ENCODE measurements around the gene GRIK2. TPM values are rescaled to one million over a fixed set of nuclear protein-coding genes. Genes with fewer than 3 reads are reported as not detected.
"Not testable (repeated sequence)": the region's sequence is repeated elsewhere in the genome, so short reads cannot be mapped to it uniquely, and the experiment has no call there.

The GRIK2 gene
- total RNA-seq: not detected

DNA sequence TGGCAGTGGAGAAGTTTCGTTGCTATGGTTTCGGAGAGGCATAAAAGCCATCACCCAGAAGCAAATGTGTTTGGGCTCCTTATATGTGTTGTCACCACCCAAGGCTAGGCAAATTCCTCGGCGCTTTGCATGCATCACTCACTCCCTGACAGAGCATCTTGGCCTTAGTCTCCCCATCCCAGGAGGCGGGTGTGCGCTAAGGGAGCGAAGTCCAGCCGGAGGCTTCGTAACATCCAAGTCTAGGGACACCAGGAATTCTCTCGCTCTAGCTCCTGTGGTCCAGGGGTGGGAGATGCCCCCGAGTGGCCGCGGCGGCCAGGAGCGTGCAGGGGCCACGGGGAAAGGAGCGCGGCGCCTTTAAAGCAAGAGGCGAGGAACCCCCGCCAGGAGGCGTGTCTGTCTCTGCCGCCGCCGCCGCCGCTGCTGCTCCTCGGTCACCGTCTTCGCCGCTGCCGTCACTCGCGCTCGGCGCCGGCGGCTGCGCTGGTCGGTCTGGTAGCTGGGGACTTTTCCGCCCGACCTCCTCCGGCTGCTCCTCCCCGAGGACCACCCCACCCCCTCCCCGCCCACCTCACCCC is at the start of gene GRIK2:
Gene GRIK2 (plus strand): TSS at position 458 of the 578 bp plus-strand sequence.
- ChIA-PET CTCF (no interaction called here), POLR2A (no interaction called here)

DNA sequence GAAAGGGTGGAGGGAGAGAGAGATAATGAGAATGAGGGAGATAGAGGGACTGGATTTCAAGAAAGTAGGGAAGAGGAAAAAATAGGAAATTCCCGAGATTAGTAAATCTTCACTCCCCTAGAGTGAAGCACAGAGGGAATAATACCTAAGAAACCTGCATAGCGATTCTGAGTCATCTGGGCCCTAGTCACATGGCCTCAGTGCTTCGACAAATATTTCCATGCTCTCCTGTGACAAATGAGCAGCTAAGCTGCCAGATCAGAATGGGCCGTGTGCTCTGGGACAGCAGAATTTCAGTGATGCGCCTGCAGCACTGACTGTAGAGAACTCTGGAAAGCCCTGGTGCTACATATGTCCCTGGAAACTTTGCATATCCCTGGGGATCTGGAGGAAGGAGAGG is 48.6 kb upstream of the GRIK2 start:
- POLR2A ChIA-PET: no interaction called here

DNA sequence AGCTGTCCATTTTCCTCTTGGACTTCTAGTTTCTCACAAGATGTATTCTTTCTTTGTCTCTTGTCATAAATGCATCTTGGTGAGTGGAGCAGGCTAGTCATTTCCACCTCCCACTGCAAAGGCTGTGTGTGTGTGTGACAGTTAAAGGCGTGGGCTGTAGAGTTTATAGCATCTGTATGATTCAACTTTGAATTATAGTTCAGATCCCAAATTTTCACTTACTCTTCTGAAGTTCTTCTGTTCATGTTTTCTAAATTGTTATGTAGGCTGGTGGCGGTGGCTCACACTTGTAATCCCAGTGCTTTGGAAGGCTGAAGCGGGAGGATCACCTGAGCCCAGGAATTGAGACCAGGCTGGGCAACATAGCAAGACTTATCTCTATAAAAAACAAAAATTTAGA is 44.7 kb upstream of the GRIK2 start:
- ChIA-PET CTCF (no interaction called here), POLR2A (no interaction called here)

More for the DNA sequence above, 48.6 kb upstream of the GRIK2 start:
- CTCF ChIA-PET: no interaction called here

DNA sequence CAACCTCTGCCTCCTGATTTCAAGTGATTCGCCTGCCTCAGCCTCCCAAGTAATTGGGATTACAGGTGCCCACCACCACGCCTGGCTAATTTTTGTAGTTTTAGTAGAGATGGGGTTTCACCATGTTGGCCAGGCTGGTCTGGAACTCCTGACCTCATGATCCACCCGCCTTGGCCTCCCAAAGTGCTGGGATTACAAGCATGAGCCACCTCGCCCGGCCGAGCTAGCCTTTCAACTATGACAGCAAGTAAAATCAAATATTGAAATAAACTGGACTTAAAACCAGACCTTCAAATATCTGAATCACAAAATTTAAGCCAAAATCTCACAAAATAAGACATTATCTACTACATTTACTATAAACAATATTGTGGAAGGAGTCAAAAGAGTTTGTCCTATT is 42.9 kb upstream of the GRIK2 start:
- CTCF ChIA-PET, POLR2A ChIA-PET: not testable (repeated sequence)

DNA sequence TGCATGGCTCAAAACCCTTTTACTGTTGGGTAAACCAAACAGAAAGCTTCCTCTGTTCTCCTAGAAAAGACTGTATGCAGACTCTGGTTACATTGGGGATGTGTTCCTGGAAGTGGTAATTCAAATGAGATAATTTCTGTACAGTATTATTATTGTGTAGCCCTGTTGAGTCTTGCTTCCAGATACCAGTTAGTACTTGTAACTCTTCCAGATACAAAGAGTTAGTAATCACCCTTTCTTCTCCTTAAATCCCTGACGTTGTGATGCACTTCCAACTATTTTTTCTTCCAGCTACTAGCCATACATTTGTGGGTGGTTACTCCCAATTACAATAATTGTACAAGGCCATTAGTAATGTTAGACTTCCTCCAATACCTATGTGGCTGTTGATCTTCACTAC is 42.3 kb upstream of the GRIK2 start:
- ChIA-PET POLR2A (no interaction called here), CTCF (no interaction called here)

DNA sequence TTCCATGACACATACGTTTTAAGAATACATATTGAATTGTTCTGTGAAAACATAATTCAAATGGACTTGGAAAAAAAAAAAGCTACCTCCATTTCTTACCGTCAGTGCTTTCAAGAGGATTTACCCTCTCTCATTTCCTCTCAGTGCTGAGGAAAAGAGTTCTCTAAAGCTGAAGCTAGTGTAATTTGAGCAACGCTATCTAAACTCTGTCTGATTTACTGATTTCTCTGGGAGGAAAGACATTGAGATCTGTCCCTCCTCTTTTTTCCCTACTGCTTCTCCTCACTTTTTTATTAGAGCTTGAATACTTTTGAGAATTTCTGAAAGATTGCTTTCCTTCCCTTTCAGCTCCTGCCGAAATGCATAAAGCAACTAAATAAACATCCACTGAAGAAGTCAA is 41.2 kb upstream of the GRIK2 start:
- POLR2A ChIA-PET: no interaction called here
- CTCF ChIA-PET: no interaction called here

DNA sequence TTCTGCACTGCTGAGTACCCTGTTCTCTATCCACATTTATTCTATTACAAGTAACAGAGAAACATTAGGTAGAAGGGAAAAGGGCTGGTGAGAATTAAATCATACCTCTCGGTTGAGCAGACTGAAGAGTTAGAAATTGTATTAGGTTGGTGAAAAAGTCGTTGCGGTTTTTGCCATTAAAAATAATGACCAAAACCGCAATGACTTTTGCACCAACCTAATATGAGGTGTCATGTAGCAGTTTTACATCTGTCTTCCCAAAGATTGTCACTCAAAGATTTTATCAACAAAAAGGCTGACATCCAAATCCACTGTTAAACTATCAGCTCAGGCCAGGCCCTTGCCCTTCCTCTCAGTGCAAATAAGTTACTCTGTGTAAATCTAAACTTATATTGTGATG is 28.3 kb upstream of the GRIK2 start:
- POLR2A ChIA-PET: no interaction called here
- CTCF ChIA-PET: no interaction called here

DNA sequence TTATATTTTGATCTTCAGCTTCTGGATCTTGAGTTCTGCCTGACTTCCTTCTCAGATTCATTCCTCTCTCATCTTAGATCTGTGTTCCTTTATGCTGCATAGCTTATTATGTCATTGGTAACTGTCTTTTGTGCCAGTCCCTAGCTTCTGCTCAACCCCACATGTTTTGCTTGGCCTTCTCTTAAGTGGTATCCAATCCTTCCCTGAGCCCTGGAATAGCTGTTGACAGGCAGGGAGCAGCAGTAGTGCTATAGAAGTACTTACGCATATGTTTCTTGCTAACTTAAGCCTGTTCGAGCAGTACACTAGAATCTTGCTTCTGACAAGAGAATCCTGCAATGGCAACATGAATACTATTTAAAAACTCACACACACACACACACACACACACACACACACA is 13.6 kb upstream of the GRIK2 start:
- CTCF ChIA-PET: no interaction called here
- POLR2A ChIA-PET: no interaction called here

DNA sequence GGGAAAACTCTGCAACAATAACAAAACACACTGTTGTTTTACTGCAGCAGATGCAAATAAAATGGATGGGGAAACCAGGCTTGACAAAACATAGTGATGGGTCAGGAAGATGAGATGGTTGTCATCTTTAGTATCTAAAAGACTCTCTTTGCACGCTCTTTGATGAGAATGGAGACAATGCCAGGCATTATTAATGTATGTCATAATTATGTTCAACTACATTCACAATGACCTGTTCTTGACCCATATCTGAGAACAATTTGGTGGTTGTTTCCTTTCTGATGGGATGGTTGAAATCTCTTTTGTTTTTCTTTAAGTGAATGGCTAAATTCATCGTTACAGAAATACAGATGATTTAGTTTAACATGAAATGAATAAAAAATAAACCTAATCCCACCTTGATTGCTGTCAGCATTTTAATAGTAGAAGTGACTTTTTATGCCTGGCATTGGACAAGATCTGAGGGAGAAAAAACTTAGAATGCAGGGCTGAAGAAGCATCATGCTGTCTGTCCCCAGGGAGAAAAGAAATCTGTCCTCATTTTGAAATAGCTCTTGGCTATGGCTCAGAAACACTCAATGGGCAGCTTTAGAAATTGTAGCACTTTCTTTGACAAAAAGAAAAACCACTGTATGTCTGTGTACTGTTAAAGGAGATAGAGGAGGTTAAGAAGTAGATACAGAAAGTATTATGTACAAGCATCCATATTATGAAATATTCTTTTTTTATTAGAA is 12.4 kb upstream of the GRIK2 start:
- ChIA-PET POLR2A (no interaction called here), CTCF (no interaction called here)

DNA sequence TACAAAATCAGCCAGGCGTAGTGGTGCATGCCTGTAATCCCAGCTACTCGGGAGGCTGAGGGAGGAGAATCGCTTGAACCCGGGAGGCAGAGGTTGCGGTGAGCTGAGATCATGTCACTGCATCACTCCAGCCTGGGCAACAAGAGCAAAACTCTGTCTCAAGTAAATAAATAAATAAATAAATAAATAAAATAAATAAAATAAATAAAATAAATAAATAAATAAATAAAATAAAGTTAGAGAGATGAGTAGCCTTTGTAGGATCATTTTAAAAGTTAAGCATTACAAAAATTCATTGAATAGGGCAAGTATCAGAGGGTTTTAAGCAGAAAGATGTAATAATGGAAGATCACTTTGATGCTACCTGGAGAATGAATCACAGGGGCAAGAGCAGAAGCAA is 9.8 kb upstream of the GRIK2 start:
- CTCF ChIA-PET, POLR2A ChIA-PET: not testable (repeated sequence)

DNA sequence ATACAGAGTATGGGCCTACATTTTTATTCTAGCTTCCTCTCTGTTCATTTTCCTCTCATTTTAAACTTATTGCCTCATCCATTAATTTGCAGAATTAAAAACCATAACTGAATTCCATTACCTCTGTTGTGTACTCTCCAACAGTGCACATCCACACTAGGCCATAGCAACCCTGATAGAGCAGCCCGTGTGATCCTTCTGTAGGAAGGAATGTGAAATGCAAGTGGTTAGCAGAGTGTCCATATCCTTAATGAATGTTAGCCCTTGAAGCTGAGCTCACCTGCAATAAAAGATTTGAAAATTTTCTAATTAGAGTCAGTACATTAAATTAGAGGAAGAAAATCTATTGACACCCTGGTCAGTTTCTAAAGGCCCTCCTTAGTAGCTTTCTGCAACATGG is 6.5 kb upstream of the GRIK2 start:
- CTCF ChIA-PET: no interaction called here
- POLR2A ChIA-PET: no interaction called here

DNA sequence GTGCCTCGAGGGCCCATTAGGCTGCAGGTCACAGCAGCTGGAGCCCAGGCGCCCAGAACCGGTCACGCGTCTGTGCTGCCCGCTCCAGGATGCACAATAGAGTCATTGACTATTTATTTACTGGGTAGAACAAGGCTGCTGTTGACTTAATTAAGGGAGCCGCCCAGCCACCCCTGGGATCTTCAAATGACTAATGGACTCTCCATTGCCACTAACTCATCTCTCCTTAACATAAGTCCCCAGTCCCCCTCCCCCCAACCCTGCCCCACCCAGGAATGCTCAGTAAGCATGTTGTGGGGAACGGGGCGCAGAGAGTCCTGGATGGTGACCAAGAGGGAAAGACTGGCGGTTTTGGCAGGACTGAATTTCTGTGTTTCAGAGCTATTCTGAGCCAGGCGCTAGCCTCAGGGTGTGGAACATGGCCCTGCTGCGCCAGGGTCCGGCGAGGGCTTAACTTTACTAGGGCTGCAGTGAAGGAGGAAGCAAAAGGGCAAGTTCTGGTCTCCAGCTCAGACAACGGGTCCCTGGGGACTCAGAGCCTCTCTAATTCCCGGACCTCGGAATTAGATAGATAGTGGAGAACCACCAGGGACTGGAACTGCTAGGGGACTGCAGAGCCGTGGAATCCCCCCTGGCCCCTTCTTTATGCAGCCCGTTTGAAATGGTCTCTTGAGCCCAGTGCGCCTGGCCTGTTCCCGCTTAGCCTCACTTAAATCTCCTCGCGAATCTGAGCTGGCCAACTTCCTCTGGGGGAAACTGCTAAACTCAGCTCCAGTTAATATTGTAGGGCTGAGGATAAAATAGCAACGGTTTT is 1.5 kb upstream of the GRIK2 start:
- POLR2A ChIA-PET: no interaction called here

DNA sequence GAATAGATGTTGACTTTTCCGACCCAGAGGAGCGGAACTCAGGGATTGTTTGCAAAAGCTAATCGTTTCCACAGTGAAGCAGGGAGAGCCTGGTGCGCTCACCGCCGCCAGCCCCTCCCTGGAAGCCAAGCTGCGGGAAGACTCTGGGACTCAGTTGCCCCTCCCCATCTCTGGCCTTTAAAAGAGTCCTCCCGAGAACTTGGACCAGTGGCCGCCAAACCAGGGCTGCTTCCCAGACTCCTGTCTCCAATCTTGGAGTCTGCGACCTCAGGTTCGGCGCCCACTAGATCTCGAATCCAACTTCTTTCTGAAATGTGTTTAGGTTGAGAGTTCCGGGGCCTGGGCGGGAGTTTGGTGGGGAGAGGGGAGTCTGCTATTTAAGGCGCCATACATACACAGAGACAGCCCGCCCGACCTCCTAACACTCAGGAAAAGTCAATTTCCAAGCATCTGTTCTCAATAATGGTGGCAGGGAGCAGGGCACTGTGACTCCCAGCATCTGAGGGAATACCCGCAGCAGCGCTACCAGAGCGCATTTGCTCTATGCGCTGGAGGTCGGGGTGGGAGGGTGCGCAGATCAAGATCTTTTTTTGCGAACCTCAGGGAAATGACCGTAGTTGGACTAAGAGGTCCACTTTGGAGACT is 800 bp upstream of the GRIK2 start:
- CTCF ChIA-PET: no interaction called here
- POLR2A ChIA-PET: no interaction called here

More for the DNA sequence above, 1.5 kb upstream of the GRIK2 start:
- CTCF ChIA-PET: no interaction called here

DNA sequence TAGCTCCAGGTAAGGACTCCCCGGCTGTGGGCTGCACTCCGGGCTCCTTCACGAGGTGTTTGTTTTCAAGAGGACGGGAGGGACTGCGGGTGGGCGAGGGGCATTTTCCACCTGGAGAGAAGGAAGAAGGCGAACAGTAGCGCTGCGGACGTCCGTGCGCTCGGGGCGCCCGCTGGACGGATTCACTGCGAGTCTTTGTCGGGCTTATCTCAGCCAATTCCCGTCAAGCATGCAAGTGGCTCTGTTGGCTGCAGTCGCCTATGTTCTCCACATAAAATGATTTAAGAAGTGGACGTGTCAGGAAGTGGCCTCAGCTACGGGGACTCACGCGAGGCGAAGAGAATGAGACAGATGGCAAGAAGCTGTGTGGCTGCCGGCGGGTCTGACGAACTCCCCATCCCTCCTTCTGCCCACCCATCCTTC is 332 bp downstream of the GRIK2 start:
- ChIA-PET POLR2A (no interaction called here), CTCF (no interaction called here)

DNA sequence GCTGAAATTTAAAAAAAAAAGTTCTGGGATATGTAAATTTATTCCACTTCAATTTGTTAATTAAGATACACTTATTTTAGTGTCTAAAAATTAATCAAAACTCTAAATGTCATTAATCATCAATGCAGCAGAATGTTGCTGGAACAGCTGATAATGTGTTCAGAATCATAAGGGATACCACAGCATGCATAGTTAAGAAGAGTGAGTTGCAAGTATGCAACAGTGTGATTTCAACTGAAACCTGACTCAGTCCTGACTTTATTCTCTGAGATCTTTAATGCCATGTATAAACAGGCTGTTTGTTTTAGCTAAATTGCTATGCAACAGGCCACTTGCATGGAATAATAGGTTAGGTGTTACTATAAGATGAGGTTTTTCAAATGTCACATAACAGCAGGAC is 1.4 kb downstream of the GRIK2 start:
- ChIA-PET CTCF (no interaction called here), POLR2A (no interaction called here)

DNA sequence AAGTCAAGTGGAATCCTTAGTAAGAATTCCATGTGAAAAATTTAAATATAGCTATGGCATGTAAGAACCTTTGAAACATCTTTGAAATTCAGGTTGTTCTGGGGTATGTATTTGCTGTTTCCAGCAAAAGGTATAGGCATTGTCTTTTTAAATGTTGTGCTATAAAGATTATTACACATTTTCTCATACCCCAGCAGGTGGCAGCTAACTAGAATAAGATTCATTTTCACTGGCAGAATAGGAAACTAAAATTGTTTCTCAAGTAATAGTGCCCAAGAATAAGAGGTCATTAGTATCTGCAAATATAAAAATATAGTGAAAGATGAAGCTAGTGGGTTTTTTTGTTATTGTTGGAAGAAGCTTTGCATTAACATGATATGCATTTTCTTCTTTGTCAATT is 1.8 kb downstream of the GRIK2 start:
- CTCF ChIA-PET: no interaction called here
- POLR2A ChIA-PET: no interaction called here

DNA sequence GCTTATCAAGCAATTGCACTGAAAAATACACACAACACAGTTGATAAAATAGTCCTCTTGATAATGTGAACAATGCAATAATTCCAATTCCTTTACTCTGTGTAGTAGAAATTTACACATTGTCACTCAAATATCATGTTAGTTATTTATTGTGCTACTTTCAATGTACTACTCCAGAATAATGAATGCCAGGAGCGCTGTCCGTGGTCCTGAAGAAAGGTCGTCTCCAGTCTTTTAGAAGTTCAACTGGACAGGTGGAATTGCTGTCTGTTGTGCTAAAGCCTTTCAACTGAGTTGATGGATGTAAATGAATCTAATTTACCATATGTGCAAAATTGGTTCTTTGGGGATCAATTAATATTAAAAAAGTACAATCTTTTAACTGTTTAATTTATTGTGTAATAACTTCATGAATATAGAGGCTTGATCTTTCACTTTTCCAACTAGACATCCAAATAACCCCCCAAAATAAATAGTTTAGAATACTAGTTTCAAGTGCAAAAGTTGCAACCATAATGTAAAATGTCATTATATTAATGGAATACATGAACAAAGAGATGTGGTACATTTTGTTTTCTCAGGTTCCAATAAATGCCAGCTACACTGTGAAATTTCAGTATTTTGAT is 3.2 kb downstream of the GRIK2 start:
- ChIA-PET POLR2A (no interaction called here), CTCF (no interaction called here)

DNA sequence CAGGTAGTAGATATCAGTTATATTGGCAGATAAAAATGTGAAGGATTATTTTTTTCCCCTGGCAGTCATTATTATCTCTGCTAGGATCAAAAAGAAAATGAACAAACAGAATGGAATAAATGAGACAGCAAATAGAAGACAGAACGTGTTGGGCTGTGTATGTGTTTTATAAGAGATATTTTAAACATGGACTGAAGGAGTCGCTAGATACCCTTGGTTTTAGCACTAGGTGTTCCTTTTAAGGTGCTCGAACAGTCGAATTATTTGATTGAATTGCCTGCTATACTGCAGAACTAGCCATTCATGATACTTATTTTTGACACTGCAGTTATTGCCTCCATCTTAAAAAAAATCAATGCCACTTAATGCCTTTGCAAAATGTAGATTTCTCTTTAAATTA is 3.7 kb downstream of the GRIK2 start:
- POLR2A ChIA-PET: no interaction called here
- CTCF ChIA-PET: no interaction called here

DNA sequence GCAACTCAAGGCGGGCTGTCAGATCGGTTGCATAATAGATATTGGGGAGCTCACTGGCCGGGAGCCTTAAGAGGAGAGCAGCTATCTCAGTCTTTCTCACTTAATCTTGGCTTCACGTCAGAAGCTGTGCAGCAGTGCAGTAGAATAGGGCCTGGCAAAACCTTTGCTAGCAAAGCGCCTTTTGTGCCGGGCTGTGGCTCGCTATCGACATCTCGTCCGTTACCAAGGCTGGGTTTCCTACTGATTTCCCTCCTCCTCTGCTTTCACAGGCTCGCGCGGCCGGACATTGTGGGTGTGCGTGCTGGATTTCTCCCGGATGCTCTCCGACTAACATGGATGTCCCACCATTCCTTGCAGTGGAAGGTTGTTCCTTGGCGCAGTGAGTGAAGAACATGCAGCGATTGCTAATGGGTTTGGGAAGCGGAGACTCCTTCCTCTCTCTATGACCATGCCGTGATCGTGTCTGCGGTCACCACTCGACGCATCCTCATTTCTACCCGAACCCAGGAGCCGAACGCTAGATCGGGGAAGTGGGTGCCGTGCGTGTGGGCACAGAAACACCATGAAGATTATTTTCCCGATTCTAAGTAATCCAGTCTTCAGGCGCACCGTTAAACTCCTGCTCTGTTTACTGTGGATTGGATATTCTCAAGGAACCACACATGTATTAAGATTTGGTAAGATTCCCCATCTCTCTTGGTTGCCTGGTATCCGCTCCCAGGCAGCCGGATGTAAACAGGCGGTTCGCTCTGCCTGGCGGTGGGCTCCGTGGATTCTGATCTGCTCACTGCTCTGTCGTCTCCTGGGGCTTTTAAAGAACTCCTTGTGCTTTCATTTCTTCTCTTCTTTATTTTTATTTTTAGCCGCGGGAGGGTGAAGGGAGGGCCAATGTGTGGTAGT is 5.5 kb downstream of the GRIK2 start:
- CTCF ChIA-PET: no interaction called here
- POLR2A ChIA-PET: no interaction called here
